Measurements from ENCODE around the gene COLEC11. TPM values are rescaled to one million over a fixed set of nuclear protein-coding genes. Genes with fewer than 3 reads are reported as not detected.

The COLEC11 gene
- total and polyA plus RNA-seq, 2 of the 13 experiments (the other 11 are each of a cell fraction or from before 2014, with no cell fraction given) = 1.5 to 3.0 TPM

GRCh38 chr2:3633089-3633981, 38.4 kb downstream of the COLEC11 start:
- WGBS (ENCODE audit: low lambda C conversion rate) = 65% methylated on average over 33 of the region's 33 CpGs
- Histone ChIP-seq H3K79me2 (ENCODE audit: insufficient read depth, low read length) (no peaks in the 10 kb centered on the region), H3K4me3 (replicated peaks in 1 of 3; ENCODE audit: insufficient read depth in 1 of 3, low read depth in 2 of 3, low read length in 3 of 3) (no peak overlapping the region), H3K27ac (ENCODE audit: extremely low read length, insufficient read depth, low read length) (no peak overlapping the region), H3K9me3 (ENCODE audit: low read length) (no peaks in the 10 kb centered on the region), H3K27me3 (ENCODE audit: control insufficient read depth in 1 of 2, insufficient read depth in 2 of 2, low read length in 2 of 2) (peaks cover 3 to 41% of the 10 kb centered on the region in 2 experiments), H3K9ac (ENCODE audit: insufficient read depth, low read depth, low read length) (no peak overlapping the region), H3K36me3 (replicated peaks in 1 of 2; ENCODE audit: control insufficient read depth in 1 of 2, insufficient read depth in 2 of 2, low read length in 2 of 2) (no peaks in the 10 kb centered on the region), H4K20me1 (ENCODE audit: insufficient read depth, low read length) (no peaks in the 10 kb centered on the region), H3K4me1 (ENCODE audit: insufficient read depth, low read length) (no peaks in the 10 kb centered on the region), H2AFZ (ENCODE audit: low read length) (no peak overlapping the region), H3K4me2 (ENCODE audit: low read depth, low read length) (no peak overlapping the region)
- FAIRE-seq (no peak), DNase-seq (ENCODE audit: low spot score) (no peak), ATAC-seq (no peak)
- ChIA-PET POLR2A (no interaction called here), CTCF (ENCODE audit: low intra/inter-chr PET ratio, low total read pairs) (no interaction called here)
- BruUV-seq (replicated peaks) = no TSS peak
- intact Hi-C loops (cut with micrococcal nuclease; ENCODE audit: unreplicated experiment) = loop anchor here (5.0 kb wide), 1 partner anchor 946 kb away; no protein-coding TSS in a partner anchor
- in situ Hi-C loops (cut with HindIII; ENCODE audit: extremely low pct_ligation_motif_present, low pct_unique_long_range_greater_than_20kb) = no loop called here
- TF ChIP-seq REL (CRISPR knock-in tag; conservative IDR thresholded peaks at IDR 0.05) (no peak), TARDBP (CRISPR knock-in tag; IDR thresholded peaks at IDR 0.05) (no peak), POLR2G (IDR thresholded peaks at IDR 0.05; ENCODE audit: low read depth, low read length) (no peak), ZNF891 (CRISPR knock-in tag; IDR thresholded peaks at IDR 0.05) (no peak), ZFP36 (IDR thresholded peaks at IDR 0.05; ENCODE audit: borderline replicate concordance, low read depth, low read length, partially characterized antibody) (no peak), ZNF136 (CRISPR knock-in tag; IDR thresholded peaks at IDR 0.05; ENCODE audit: low read depth) (no peak), NFKB2 (CRISPR knock-in tag; IDR thresholded peaks at IDR 0.05; ENCODE audit: borderline replicate concordance) (no peak), ZSCAN31 (CRISPR knock-in tag; IDR thresholded peaks at IDR 0.05; ENCODE audit: low read depth) (no peak), FOXJ3 (CRISPR knock-in tag; IDR thresholded peaks at IDR 0.05; ENCODE audit: borderline replicate concordance) (no peak), ISL2 (CRISPR knock-in tag; IDR thresholded peaks at IDR 0.05) (no peak), ZSCAN21 (CRISPR knock-in tag; IDR thresholded peaks at IDR 0.05; ENCODE audit: borderline replicate concordance) (no peak), E2F2 (CRISPR knock-in tag; IDR thresholded peaks at IDR 0.05; ENCODE audit: borderline replicate concordance) (no peak)
- TF ChIP-seq, protein P1, sequence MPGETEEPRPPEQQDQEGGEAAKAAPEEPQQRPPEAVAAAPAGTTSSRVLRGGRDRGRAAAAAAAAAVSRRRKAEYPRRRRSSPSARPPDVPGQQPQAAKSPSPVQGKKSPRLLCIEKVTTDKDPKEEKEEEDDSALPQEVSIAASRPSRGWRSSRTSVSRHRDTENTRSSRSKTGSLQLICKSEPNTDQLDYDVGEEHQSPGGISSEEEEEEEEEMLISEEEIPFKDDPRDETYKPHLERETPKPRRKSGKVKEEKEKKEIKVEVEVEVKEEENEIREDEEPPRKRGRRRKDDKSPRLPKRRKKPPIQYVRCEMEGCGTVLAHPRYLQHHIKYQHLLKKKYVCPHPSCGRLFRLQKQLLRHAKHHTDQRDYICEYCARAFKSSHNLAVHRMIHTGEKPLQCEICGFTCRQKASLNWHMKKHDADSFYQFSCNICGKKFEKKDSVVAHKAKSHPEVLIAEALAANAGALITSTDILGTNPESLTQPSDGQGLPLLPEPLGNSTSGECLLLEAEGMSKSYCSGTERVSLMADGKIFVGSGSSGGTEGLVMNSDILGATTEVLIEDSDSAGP (CRISPR knock-in tag; IDR thresholded peaks at IDR 0.05; ENCODE audit: borderline replicate concordance) = no peak
- TF ChIP-seq, protein P2, sequence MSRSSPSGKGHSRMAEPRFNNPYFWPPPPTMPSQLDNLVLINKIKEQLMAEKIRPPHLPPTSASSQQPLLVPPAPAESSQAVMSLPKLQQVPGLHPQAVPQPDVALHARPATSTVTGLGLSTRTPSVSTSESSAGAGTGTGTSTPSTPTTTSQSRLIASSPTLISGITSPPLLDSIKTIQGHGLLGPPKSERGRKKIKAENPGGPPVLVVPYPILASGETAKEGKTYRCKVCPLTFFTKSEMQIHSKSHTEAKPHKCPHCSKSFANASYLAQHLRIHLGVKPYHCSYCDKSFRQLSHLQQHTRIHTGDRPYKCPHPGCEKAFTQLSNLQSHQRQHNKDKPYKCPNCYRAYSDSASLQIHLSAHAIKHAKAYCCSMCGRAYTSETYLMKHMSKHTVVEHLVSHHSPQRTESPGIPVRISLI (CRISPR knock-in tag; IDR thresholded peaks at IDR 0.05; ENCODE audit: borderline replicate concordance) = no peak
- TF ChIP-seq, protein P3, sequence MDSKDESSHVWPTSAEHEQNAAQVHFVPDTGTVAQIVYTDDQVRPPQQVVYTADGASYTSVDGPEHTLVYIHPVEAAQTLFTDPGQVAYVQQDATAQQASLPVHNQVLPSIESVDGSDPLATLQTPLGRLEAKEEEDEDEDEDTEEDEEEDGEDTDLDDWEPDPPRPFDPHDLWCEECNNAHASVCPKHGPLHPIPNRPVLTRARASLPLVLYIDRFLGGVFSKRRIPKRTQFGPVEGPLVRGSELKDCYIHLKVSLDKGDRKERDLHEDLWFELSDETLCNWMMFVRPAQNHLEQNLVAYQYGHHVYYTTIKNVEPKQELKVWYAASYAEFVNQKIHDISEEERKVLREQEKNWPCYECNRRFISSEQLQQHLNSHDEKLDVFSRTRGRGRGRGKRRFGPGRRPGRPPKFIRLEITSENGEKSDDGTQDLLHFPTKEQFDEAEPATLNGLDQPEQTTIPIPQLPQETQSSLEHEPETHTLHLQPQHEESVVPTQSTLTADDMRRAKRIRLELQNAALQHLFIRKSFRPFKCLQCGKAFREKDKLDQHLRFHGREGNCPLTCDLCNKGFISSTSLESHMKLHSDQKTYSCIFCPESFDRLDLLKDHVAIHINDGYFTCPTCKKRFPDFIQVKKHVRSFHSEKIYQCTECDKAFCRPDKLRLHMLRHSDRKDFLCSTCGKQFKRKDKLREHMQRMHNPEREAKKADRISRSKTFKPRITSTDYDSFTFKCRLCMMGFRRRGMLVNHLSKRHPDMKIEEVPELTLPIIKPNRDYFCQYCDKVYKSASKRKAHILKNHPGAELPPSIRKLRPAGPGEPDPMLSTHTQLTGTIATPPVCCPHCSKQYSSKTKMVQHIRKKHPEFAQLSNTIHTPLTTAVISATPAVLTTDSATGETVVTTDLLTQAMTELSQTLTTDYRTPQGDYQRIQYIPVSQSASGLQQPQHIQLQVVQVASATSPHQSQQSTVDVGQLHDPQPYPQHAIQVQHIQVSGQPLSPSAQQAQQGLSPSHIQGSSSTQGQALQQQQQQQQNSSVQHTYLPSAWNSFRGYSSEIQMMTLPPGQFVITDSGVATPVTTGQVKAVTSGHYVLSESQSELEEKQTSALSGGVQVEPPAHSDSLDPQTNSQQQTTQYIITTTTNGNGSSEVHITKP (CRISPR knock-in tag; IDR thresholded peaks at IDR 0.05; ENCODE audit: low read depth) = no peak
